Heart right ventricle (tissue), 16 donors: ENCODE results near the gene MRPS6. TPM values are rescaled to one million over a fixed set of nuclear protein-coding genes. Genes with fewer than 3 reads are reported as not detected.

Experiments used
- ATAC-seq, 8 donors: fragments of 200-7000 bp; cut with Tn5 transposase; one replicate each; pipeline ENCODE4 v1.9.1; 2020; ENCODE audit warnings: mild to moderate bottlenecking in 8 of 8, moderate library complexity in 8 of 8, moderate number of reproducible peaks in 1 of 8
- DNase-seq, 2 donors: peaks; one replicate each; pipeline ENCODE4 v3.0.0-alpha.2; 2020
- H3K27ac ChIP-seq, 10 donors: fragments of 200-600 bp; sonication (generic) in 2 of 10; one replicate each; pipeline versions ENCODE4 v1.5.0 to v1.8.0; 2020 to 2022; ENCODE audit warnings: mild to moderate bottlenecking in 3 of 10
- H3K27me3 ChIP-seq, 7 donors: fragments of 200-600 bp; one replicate each; pipeline ENCODE4 v1.8.0; 2021 to 2022; ENCODE audit warnings: mild to moderate bottlenecking in 2 of 7
- H3K36me3 ChIP-seq, 9 donors: fragments of 200-600 bp; sonication (generic) in 1 of 9; one replicate each; pipeline versions ENCODE4 v1.5.0 to v1.8.0; 2020 to 2022; ENCODE audit warnings: mild to moderate bottlenecking in 2 of 9
- H3K4me1 ChIP-seq, 9 donors: fragments of 200-600 bp; sonication (generic) in 1 of 9; one replicate each; pipeline versions ENCODE4 v1.5.0 to v1.8.0; 2020 to 2022; ENCODE audit warnings: mild to moderate bottlenecking in 4 of 9
- H3K4me3 ChIP-seq, 10 donors: fragments of 200-600 bp; sonication (generic) in 2 of 10; one replicate each; pipeline versions ENCODE4 v1.5.0 to v1.8.0; 2020 to 2022; ENCODE audit warnings: mild to moderate bottlenecking in 7 of 10, moderate library complexity in 2 of 10
- H3K9me3 ChIP-seq, 11 donors: fragments of 200-600 bp in 10 of 11; sonication (generic) in 2 of 11; one replicate each; pipeline versions ENCODE4 v1.5.0 to v1.8.0; 2013 to 2022; ENCODE audit warnings: mild to moderate bottlenecking in 2 of 11, control low read depth in 1 of 11, moderate library complexity in 1 of 11
- WGBS, 2 donors: extraction: QIAGEN DNeasy Blood & Tissue Kit; methylation state at CpG; one replicate each; pipeline ENCODE4 v1.1.7; 2013; ENCODE audit warnings: inconsistent platforms in 1 of 2; 5-methylcytosine and 5-hydroxymethylcytosine counted together
- intact Hi-C, 10 donors: fragments of 100-400 bp; cut with DNase I; formaldehyde crosslinking; loops; one replicate each; pipeline versions ENCODE4 v1.11.1 to v1.14.2; 2022
- polyA plus RNA-seq, 2 donors: library from polyadenylated mRNA; stranded (reverse); fragments of 200-250 nt; gene quantifications; one replicate each; pipeline ENCODE4 v1.2.3, GENCODE V29; 2013
- total RNA-seq, 10 donors: library from RNA; stranded (reverse); fragmentation: NEBNext Ultra II Directional in 3 of 10; extraction: Animal tissue kit (Norgen Biotek cat#: 25700) in 3 of 10; gene quantifications; one replicate each; pipeline versions ENCODE4 v1.2.1 to v1.2.4, GENCODE V29; 2021 to 2023
- TF ChIP-seq, protein P1 (sequence below), 9 donors: fragments of 200-600 bp; sonication (generic) in 2 of 9; IDR thresholded peaks; one replicate each; pipeline versions ENCODE4 v1.5.0 to v1.8.0; 2021 to 2022; ENCODE audit warnings: antibody characterized with exemption in 9 of 9, mild to moderate bottlenecking in 5 of 9, moderate library complexity in 1 of 9
- donor health status: Arrhythmogenic right ventricular cardiomyopathy.
- donor health status: ischemic (EF 13 %, LVEDD 7.1; RV severe dilation, severe dysfunction).
- donor health status: healthy with polysubstance abuse.
- donor health status: DM: no; HTN: yes; CAD: no.
- donor health status: DM: no; HTN: no; CAD: no.
- donor health status: ischemic (EF 25% LVEDD 6.9; RV normal size, moderate dysfunction).
- donor health status: ischemic (EF 25% LVEDD 5.7; RV mildly dilated, moderate dysfunction).
- donor health status: healthy.
- donor health status: DM: yes; HTN: yes; CAD: no.
- donor health status: Ischemic cardiomyopathy.
- donor health status: ischemic (EF 35%, LVEDD 5.7; RV mildly dilated, moderate dysfunction).
- donor health status: nonischemic (EF 11% LVEDD 7.7; RV severe dilation, severe dysfunction).
- donor health status: DM: yes; HTN: yes; CAD: no.
- donor health status: PGD.
- donor health status: ischemic (EF 29% LVEDD 5.4; RV normal size, mild dysfunction).
- donor health status: nonischemic (EF 23%, LVEDD 6.1; RV moderate dilation, normal function).

MRPS6 gene
- total and polyA plus RNA-seq, 12 donors = 32.0 to 68.1 (median 39.8) TPM

DNA sequence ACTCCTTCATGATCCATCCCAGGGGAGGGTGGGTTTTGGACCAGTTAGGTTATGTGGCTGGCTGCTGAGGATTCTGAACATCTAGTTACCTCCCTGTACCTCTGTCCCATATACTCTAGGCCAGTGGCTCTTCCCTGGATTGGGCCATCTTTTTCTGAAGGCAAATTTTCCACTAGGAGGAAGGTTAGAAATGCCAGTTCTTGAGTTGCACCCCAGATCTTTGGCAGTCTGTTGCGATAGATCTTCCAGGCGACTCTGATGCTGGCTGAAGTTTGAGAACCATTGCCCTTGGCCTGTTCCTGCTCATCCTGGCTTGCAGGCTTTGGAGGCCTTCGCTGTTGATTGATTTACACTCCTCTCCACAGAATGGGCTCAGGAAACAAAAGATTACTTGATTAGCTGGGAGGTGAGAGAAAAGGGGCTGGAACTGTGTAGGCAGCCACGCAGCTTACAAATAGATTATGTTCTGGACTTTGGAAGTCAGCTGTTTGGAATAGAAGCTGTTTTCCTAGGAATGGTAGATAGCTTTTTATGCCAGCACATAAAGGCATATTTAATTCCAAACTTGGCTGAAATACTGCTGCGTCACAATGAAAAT is 110.1 kb downstream of the MRPS6 start:
- H3K9me3 ChIP-seq = no peaks in the 10 kb centered on the region
- 87 to 95% methylated on average over 5 of the region's 5 CpGs for WGBS, 2 donors
- DNase-seq (no peak), ATAC-seq (no peak)
- H3K4me3 ChIP-seq = no peak overlapping the region
- intact Hi-C loops = no loop called here
- TF ChIP-seq, protein P1, sequence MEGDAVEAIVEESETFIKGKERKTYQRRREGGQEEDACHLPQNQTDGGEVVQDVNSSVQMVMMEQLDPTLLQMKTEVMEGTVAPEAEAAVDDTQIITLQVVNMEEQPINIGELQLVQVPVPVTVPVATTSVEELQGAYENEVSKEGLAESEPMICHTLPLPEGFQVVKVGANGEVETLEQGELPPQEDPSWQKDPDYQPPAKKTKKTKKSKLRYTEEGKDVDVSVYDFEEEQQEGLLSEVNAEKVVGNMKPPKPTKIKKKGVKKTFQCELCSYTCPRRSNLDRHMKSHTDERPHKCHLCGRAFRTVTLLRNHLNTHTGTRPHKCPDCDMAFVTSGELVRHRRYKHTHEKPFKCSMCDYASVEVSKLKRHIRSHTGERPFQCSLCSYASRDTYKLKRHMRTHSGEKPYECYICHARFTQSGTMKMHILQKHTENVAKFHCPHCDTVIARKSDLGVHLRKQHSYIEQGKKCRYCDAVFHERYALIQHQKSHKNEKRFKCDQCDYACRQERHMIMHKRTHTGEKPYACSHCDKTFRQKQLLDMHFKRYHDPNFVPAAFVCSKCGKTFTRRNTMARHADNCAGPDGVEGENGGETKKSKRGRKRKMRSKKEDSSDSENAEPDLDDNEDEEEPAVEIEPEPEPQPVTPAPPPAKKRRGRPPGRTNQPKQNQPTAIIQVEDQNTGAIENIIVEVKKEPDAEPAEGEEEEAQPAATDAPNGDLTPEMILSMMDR (IDR thresholded peaks at IDR 0.05) = no peak
- no peaks in the 10 kb centered on the region for H3K27me3 ChIP-seq
- H3K27ac ChIP-seq = no peak overlapping the region
- no peaks in the 10 kb centered on the region for H3K36me3 ChIP-seq
- H3K4me1 ChIP-seq = peaks cover 0 to 11% (median 0%) of the 10 kb centered on the region in 9 donors

DNA sequence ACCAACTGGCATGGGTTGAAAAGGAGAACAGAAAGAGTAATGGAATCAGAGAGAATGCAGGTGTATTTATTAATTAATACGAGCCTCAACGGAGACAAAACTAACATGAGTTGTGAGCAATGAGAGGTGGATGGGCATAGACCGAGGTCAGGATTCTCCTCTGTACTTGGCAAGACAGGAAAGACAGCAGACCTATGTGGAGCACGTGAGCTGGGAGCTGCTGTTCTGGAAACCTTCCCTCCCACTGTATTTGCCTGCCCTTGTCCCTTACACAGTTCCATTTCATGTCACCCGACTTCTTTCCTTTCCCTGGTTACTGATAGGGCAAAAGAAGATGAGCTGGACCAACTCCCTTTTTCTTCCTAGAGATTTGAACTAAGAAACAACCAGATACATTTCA is 110.9 kb downstream of the MRPS6 start:
- Histone ChIP-seq H3K4me1 (peaks cover 0 to 11% (median 0%) of the 10 kb centered on the region in 9 donors), H3K9me3 (no peaks in the 10 kb centered on the region), H3K27me3 (no peaks in the 10 kb centered on the region), H3K27ac (no peak overlapping the region), H3K36me3 (no peaks in the 10 kb centered on the region), H3K4me3 (no peak overlapping the region)
- TF ChIP-seq, protein P1 (IDR thresholded peaks at IDR 0.05) = no peak
- DNase-seq (no peak), ATAC-seq (no peak)
- 92 to 95% methylated on average over 5 of the region's 5 CpGs for WGBS, 2 donors
- intact Hi-C loops = no loop called here

GRCh38 chr21:34185026-34185750 is 111.8 kb downstream of the MRPS6 start:
- TF ChIP-seq, protein P1 (IDR thresholded peaks at IDR 0.05) = no peak
- ATAC-seq (no peak), DNase-seq (no peak)
- 83 to 86% methylated on average over 15 of the region's 15 CpGs for WGBS, 2 donors
- Histone ChIP-seq H3K4me3 (no peak overlapping the region), H3K36me3 (no peaks in the 10 kb centered on the region), H3K27me3 (no peaks in the 10 kb centered on the region), H3K27ac (no peak overlapping the region), H3K4me1 (peaks cover 0 to 6% (median 0%) of the 10 kb centered on the region in 9 donors), H3K9me3 (no peaks in the 10 kb centered on the region)
- intact Hi-C loops = no loop called here

- WGBS, 2 donors = 56 to 58% methylated on average over 12 of the region's 12 CpGs
- peak in 1 of 2 donors; percentile 33 for DNase-seq
Measured at GRCh38 chr21:34186109-34186719, 112.8 kb downstream of the MRPS6 start.

More at GRCh38 chr21:34186109-34186719, 112.8 kb downstream of the MRPS6 start:
- Histone ChIP-seq H3K4me1 (peaks cover 0 to 6% (median 0%) of the 10 kb centered on the region in 9 donors), H3K27ac (no peak overlapping the region), H3K9me3 (no peaks in the 10 kb centered on the region), H3K27me3 (no peaks in the 10 kb centered on the region), H3K4me3 (no peak overlapping the region), H3K36me3 (no peaks in the 10 kb centered on the region)
- intact Hi-C loops = no loop called here
- peak in 3 of 8 donors; percentile 24 to 55 (median 43) for ATAC-seq
- TF ChIP-seq, protein P1 (IDR thresholded peaks at IDR 0.05) = no peak
